GM19023 (cell line): Measurements from ENCODE around the gene HOMER2.
"Not testable (repeated sequence)": the region's sequence is repeated elsewhere in the genome, so short reads cannot be mapped to it uniquely, and the experiment has no call there.

Source experiments
- ATAC-seq: cut with Tn5 transposase; IDR thresholded peaks from one replicate; pipeline ENCODE4 v1.9.1; 2021; ENCODE audit warnings: mild to moderate bottlenecking, moderate library complexity; ENCODE audit not compliant: unreplicated experiment

HOMER2 gene

DNA sequence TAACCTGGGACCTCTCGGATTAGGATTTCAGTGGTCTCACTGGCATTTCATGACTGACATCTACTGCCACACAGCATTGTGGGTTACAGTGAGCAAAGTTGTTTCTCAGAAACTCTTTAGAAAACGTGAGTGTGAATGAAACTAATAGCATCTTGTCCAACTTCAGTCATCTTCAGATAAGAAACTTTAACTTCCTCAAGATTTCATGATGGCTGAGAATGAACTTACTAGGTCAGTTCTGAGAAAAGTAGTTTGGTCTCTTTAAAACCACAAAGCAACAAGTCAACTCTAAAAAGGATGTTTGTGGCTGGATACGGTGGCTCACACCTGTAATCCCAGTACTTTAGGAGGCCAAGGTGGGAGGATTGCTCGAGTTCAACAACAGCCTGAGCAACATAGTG, 14.2 kb upstream of the HOMER2 start:
- ATAC-seq: no peak

DNA sequence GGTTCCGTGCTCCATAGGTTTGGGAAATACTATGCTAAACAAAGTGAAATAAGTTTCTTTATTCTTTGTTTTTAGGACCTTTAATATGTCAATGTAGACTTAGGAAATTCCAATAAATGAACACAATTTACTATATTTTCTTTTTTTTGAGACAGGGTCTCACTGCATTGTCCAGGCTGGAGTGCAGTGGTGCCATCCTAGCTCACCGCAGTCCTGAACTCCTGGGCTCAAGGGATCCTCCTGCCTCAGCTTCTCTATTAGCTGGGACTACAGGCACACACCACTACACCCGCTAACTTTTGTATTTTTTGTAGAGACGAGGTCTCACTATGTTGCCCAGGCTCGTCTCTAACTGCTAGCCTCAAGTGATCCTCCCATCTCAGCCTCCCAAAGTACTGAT, 12.4 kb upstream of the HOMER2 start:
- ATAC-seq: no peak

DNA sequence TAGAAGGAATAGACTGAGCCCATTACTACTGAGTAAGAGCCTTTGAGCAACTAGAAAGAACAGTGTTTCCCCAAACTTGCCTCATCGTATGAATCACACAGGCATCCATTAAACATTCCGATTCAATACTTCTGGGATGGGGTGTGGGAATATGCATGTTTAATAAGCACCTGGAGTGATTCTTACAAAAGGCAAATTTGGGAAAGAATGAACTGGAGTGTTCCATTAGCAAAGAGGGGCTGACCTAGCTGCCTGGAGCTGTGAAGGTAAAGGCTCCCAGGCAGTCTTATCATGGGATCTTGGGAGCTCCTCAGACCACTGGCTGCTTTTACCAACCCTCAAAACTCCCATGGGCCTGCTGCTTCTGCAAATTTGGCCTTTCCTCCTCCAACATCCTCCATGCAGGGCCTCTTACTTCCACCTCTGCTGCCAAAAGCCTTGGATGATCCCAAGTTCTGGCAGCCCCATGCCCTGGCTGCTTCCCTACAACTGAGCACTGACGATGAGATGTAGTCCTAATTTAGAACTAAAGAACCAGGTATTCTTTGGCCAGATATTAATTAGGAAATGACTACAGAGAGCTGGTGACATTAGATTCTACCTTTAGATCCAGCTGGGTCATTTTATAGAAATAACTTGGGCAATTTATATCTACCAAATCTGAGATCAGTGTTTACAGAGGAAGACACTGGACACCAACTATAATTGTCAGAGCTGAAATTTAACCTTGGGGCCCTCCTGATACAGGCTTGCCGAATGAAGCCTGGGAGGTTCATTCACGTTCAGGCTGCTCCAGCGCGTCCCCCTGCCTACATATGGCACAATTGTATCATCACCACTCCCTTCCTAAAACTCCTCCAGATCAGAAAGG, 11.2 kb upstream of the HOMER2 start:
- no peak for ATAC-seq

DNA sequence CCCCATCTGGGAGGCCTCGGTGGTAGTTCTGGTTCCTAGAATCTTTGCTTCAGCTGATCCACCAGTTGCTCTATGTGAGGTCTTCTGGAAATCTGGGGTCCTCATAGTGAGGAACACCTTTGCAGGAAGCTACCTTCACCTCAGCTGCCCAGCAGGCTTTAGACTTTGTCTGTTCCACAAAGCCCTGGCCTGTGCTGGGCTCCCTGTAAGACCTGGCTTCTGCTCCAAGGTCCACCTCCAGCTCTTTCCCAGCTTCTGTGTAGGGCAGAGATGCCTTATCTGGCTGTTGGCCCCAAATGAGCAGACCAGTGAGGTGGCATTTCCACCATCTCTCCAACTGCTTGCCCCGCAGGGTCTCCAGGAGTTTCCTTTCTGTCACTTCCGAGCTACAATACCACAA, 8.2 kb upstream of the HOMER2 start:
- no peak for ATAC-seq

DNA sequence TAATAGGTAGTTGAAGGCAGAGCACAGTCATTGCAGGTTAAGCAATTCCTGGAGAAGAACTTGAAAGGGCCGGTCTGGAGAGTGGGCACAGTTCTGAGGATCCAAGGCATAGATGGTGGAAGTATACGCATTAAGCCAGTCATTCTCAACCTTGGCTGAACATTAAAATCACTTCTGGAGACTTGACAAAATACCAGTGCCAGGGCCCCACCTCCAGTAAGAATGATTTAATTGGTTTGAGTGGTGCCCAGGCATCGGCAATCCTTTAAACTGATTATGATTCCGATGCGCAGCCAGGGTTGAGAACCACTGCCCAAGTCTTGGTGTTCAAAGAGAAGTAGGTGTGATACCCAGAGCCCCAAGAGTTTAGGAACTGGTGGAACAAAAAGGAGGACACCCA, 6.9 kb upstream of the HOMER2 start:
- ATAC-seq: no peak

DNA sequence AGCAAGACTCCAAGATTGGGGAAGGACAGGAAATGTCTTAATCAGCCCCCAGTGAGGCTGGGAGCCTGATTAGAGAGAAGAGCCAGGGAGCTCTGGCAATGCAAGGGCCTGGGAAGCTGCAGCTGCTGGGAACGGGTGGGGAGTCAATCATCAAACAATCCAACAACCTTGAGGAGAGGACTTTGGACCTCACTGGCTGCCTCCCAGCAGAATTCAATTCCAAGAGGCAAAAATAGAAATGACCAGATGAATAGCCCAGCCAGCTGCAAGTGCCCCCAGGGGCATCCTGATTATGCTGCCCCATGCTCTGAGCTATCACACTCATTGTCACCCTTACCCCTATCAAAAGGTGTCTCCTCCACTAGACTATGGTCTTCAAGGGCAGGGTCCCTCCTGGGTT, 6.1 kb upstream of the HOMER2 start:
- no peak for ATAC-seq

DNA sequence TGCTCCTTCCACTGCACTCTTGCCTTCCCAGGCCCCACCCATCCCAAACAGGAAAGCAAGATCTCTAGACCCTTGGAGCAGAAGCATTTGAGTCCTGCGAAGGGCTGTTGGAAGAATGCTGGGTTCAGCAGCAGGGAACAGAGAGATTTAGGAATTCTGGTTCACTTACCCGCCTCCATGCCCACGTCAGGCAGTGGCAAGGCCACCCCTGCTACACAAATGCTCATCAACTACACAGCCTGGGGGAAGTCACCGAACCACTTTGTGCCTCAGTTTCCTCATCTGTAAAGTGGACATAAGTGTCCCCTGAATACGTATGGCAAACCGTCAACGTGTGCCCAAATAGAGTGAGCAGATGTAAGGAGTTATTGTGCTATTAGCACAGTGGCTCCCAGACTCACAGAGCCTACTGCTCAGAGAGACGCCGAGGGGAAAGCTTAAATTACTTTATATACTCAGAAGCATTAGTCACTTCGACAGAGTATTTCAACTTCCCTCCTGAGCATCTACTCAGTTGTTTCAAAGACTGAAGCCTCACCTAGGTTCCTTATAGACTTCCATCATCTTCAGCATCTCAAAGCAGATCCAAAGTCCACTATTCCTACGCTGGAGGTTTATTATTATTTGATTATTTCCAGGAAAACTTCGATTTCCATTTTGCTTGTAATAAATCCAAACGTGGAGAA, 905 bp downstream of the HOMER2 start:
- no peak for ATAC-seq

DNA sequence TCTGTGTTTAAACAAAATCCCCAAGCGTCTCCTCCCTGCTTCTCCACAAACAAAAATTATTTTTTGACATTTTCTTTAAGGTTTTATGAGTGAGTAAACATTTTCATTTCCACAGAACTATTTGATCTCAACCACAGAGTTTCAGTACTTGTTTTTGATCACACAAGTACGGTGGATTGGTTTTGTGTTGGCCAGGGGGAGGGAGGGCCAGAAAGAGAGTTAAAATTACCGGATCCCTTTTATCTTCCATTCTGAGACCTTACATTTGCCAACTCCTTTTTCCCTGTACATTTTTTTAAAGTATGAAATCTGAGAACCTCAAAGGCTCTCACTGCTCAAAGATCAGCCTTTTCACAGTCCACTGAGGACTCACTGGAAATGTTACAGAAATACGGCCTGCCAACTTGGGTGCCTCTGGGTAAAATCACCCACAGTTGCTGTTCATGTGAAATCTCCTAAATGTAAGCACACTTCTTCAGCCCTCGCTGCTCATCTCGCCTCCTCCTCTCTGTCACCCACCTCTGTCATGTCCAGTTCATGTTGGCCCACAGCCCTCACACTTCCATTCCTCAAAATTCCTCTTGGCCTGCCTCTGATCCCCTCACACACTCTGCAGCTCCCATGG, 1.7 kb downstream of the HOMER2 start:
- no peak for ATAC-seq

DNA sequence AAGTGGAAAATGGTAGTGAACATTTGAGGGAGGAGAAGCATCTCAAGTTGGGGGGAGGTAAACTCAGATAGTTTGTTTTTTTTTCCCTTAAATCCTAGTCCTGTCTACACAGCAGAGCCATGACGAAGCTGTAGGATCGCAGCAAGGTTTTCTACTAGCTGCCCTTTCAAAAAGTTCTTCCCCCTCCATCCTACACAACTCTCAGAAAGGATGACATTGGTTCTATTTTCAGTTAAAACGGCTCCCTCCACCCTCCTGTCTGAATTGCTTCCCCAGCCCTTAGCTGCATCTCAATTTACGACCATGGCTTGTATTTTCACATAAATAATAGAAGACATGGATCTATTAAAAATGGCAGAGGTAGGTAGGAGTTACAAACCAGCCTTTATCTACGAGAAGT, 2.2 kb downstream of the HOMER2 start:
- ATAC-seq: no peak

DNA sequence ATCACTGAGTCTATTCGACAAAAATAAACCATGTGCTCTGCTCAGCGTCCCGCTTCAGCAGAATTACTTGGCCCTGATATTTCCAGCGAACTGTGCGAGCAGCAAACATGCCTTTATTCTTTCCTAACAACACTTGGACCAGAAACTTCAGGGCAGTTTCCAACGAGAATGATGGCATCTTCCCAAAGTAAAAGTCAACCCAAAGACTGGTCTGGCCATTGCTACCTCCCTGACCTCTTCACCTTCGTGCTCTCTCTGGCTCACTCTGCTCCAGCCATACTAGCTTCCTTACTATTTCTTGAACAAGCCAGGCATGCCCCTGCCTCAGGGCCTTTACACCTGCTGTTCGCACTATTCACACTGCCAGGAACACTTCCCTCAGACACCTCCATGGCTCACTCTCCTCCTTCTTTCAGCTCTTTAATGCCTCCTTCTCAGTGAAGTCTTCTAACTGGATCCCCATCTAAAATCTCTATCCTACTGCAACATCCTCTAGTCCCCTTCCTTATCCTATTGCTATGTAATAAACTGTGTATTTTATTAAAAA, 6.3 kb downstream of the HOMER2 start:
- ATAC-seq: no peak

DNA sequence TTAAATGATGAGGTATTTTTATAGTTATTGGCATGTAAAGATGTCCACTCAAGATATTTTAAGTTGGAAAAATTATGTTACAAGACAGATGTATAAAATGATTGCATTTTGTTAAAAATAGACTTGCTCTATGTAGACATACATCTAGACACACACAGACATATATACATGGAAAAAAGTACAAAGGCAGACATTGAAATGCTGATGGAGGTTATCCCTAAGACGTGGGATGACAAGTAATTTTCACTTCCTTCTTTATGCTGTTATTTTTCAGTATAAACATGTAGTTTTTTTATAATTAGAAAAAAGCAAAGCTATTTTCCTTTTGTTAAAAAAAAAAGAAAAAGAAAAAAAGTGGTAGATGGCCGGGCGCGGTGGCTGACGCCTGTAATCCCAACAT, 7.2 kb downstream of the HOMER2 start:
- ATAC-seq: no peak

DNA sequence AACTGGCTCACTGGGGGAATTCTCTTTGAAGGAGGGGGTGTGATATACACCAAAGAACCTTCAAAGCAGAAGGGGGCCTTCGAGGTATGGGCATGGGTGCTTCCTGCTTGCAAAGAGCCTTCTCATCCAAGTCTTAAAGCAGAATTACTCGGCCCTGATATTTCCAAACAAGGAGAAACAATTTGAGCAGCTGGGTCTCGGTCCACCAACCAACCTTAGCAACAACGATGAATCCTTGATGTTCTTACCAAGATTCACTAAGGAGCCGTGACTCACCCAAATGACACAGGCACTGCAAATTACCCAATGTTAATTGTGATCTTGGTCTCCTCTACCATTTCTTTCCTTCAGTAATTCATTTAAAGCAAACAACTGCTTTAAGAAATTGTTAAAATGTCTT, 7.7 kb downstream of the HOMER2 start:
- no peak for ATAC-seq

DNA sequence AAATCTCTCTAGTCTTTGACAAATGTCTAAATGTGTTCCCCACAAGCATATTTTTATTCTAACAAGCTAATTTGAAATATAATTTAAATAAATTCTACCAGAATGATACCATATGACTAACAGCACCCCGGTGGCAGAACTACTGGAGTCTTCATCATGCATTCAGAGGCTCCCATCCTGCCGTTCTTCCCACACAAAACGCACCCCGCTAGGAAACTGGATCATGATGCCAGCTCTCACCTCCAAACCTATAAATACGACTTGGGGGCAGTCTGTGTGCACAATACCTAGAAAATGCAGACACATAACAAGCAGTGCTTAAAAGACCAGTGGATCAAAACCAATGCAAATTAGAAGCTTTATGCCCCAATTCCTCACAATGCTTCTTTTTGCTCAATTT, 8.5 kb downstream of the HOMER2 start:
- no peak for ATAC-seq

DNA sequence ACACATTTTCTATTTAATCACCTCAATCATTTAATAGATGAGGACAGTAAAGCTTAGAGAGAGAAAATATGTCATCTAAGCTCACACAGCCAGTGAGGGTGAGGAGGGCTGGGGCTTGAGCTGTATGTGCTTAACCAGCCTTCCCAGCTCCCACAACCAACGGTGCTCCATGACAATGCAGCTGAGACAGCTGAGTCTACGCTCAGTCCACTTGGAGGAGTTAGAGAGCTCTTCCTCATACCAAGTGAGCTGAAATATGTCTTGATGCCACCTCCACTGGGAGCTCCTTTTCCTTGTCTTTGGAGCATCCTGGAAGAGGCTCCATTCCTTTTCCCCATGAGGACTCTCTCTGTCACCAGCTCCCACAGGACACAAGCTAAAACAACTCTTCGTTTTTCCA, 9.3 kb downstream of the HOMER2 start:
- ATAC-seq: no peak

DNA sequence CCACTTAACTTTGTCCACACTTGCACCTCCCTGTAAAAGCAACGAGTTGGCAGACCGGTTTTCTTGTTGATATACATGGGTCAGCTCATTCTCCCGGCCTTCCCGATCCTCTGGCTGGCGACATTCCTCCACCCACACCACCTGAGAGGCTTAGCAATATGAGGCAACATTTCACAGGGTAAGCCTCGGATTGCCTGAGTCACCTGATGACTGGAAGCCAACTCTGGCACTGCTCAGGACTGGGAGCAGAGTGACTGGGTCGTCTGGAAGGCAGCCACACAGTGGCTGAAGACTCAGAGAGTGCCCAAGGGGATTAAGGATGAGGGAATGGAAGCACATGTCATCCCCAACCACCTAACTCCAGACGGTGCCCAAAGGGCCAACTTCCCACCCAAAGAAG, 9.8 kb downstream of the HOMER2 start:
- no peak for ATAC-seq

DNA sequence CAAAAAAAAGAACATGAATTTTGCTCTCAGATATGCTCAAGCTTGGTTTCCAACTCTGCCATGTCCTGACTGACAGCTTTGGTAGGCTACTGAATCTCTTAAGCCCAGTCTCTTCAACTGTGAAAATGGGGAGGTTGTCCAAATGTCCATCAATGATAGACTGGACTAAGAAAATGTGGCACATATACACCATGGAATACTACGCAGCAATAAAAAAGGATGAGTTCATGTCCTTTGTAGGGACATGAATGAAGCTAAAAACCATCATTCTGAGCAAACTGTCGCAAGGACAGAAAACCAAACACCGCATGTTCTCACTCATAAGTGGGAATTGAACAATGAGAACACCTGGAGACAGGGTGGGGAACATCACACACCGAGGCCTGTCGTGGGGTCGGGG, 12.8 kb downstream of the HOMER2 start:
- ATAC-seq: not testable (repeated sequence)

DNA sequence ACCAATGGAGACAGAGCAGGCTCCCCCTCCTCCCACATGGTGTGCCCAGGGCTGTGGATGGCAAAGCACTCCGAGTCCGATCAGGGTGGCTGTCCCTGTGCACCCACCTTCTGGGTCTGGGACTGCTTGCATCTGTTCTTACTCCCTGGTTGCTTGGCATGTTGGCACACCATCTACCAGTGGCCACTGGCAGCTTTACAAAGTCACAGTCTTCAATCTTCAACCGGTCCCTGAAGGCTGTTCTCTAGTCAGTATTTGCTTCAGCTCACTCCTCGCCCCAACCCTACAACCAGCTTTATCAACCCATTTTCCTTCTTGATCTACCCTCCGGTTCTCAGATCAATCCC, 14.8 kb downstream of the HOMER2 start:
- ATAC-seq: no peak

DNA sequence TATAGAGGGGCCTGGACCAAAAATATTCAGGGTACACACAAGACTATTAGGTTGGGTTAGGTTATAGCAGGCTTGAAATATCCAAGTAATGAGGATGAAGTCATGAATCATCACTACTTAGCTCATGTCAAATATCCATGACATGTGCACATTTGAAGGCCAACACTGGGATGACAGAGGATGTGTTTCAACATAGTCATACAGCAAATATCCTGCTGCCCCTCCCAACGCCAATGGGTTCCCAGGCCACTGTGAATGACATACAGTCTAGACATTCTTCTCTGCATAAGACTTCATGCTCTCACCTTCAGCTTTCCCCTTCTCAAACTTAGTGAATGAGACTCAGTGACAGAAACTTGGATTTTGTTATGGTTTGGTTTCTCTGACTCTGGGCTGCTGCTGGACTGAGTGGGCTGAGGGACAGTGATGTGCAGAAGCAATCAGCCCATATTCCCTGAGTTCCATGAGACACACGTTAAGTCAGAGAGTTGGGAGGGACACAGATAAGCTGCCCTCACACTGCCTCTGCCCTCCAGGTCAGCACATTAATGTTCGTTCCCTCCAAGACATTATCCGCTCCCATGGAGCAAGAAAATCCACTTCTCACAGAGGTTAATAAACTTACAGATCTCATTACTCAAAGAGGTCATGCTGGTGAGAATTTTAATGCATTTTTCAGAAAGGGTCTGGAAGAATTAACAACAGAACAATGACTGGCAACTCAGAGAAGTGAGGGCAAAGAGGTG, 15.4 kb downstream of the HOMER2 start:
- ATAC-seq: no peak

DNA sequence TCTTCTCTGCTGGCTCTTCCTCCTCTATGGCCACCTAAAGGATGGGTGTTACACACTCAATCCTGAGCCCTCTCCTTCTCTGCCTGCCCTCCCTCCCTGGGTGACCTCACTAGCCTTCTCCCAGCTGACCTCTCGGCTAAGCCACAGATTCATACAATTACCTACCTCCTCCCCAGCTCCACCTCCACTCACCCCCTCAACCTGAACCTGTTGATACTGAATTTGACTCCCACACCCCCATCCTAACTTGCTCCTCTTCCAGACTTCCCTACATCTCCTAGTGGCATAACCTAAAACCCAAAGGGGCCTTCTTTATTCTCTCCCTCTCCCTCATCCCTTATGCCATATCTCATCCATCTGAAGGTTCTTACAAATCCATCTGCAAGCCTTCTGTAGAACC, 17.1 kb downstream of the HOMER2 start:
- no peak for ATAC-seq

DNA sequence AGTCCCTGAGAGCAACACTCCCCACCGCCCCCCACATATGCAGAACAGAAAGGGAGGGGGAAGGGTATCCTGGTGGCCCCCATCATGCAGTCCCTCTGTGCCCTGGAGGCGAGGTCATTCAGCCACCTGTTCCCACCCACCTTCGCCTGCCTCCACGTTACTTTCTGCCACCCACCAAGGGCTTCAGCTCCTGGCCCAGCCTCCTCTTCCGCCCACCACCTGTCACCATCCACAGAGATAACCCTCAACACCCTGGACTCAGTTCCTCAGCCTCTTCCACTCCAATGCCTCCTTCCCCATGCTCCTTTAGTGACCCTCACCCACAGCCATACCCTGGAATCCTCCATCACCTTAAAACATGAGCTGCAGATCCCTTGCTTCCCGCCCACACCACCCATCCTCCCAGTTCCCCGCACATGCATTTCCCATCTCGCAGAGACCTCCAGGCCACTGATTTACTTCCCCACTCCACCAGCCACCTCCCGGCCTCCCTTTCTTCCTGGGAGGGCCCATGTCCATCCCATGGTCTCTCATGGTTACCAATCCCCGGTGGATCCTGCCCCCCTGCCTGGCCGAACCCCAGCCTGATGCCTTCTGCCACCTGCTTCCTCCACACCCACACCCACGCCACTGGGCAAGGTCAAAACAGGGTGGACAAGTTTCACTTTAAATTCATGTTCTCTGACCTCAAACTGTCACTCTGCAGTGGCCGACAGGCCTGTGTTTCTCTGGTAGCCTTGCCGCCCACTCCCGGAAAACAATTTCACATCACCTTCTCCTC, 18.2 kb downstream of the HOMER2 start:
- no peak for ATAC-seq
